Superior temporal gyrus (tissue), 1 donor: Measurements from ENCODE around the gene INSIG2.
A peak's percentile ranks its signal among the peaks of the same experiment; 100 is the strongest.

Experiments used
- DNase-seq: peaks from one replicate; pipeline ENCODE4 v3.0.0-alpha.2; 2016; ENCODE audit errors: extremely low spot score

Gene INSIG2

GRCh38 chr2:118088051-118089024 lies at the start of gene INSIG2:
TSS of gene INSIG2 (plus strand) at chr2:118088471. CDS start at chr2:118096557, 8,086 bp downstream.
- peak; percentile 94 for DNase-seq

DNA sequence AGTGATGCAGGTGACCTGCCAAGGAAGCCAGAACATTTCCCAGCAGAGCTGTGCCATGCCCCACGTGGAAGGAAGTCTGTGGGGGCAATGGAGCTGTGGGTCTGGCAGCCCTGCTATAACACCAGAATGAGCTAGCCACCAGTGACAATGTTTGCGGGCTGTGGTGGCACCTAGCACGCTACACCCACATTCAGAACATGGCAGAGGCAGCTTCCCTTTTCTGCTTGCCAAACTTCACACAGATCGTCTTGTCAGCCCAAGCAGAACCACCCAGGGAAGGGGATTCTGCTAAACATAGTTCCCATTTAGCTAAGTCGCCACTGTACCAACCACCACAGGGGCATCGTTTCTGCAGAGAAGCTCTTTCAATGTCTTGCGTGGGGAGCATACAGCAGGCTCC lies 47.4 kb upstream of the INSIG2 start:
- DNase-seq: no peak

- no peak for DNase-seq
Measured at GRCh38 chr2:118044103-118044716, 44.1 kb upstream of the INSIG2 start.

DNA sequence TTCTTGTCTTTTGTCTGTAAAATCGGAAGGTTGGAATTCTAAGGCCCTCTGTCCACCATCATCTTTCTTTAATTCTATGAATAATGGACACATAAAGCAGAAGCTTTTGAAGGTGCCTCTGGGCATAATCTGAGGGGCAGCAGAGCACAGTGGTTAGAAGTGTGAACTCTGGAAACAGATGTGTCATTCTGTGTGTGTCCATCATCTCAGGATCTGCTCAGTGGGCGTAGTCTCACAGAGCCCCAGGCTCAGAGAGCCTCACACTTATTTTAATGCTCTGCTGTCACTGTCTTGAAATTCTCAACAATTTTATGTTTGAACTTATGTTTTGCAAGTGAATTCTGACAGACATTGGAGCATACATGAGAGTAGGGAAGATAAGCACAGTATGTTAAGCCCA lies 43.4 kb upstream of the INSIG2 start:
- no peak for DNase-seq

- no peak for DNase-seq
Measured at GRCh38 chr2:118045286-118045685, 43.0 kb upstream of the INSIG2 start.

- peak; percentile 76 for DNase-seq
Measured at GRCh38 chr2:118046634-118047210, 41.5 kb upstream of the INSIG2 start.

GRCh38 chr2:118047380-118047826 lies 40.9 kb upstream of the INSIG2 start:
- no peak for DNase-seq

DNA sequence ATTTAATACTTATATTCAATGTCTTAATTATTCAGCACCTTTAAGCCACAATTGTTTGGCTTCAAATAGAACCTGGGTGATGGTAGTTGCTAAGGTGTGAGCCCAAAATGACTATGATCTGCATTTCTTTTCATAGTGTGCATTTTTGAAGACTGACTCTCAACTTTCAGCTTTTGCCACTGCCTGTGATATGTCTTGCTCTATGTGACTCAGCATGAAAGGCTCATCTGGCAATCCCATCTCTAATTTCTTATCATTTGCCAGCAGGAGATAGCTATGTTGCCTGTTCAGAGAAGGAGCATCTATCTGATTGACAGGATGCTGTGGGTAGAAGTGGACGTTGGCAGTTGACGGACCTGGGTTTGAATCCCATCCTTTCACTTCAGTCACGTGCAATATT lies 39.9 kb upstream of the INSIG2 start:
- DNase-seq: no peak

- no peak for DNase-seq
Measured at GRCh38 chr2:118049140-118049815, 39.0 kb upstream of the INSIG2 start.

GRCh38 chr2:118049816-118050140 lies 38.5 kb upstream of the INSIG2 start:
- no peak for DNase-seq

DNA sequence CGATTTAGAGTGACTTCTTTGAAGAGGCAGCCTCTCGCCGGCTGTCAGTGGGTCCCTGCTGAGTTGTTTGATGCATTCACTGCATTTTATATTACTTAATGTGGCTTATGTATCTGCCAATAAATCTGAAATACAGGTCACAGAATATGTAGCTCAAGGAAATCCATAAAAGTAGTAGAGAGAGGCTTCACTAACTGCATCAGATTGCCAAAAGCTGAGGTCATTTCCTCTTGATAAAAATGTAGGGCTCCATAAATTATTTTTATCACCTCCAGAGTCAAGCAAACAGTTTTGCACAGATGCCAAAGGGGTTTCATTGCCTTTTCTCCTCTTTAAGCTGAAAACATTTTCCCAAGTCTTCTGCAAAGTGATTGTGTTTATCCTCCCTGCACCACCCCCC lies 37.9 kb upstream of the INSIG2 start:
- DNase-seq: no peak

GRCh38 chr2:118050974-118051373 lies 37.3 kb upstream of the INSIG2 start:
- no peak for DNase-seq

- no peak for DNase-seq
Measured at GRCh38 chr2:118051826-118052358, 36.4 kb upstream of the INSIG2 start.

DNA sequence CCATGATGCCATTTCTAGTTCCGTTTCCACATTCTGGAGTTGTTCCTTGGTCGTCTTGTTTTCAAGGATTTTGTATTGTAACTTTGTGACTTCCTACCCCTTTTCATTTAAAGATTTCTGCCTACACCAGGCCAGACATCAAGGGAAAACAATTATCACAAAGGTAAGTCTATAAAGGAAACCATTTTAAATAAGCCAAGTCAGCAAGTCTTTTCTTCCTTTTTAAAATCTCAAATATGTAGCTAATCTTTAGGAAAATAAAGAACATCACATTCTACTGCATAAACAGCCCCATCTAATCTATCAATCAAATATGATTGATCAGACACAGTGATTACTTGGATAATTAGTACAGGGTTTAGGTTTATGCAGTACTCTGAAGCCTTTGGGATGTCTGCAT lies 35.8 kb upstream of the INSIG2 start:
- no peak for DNase-seq

GRCh38 chr2:118053681-118054080 lies 34.6 kb upstream of the INSIG2 start:
- no peak for DNase-seq

DNA sequence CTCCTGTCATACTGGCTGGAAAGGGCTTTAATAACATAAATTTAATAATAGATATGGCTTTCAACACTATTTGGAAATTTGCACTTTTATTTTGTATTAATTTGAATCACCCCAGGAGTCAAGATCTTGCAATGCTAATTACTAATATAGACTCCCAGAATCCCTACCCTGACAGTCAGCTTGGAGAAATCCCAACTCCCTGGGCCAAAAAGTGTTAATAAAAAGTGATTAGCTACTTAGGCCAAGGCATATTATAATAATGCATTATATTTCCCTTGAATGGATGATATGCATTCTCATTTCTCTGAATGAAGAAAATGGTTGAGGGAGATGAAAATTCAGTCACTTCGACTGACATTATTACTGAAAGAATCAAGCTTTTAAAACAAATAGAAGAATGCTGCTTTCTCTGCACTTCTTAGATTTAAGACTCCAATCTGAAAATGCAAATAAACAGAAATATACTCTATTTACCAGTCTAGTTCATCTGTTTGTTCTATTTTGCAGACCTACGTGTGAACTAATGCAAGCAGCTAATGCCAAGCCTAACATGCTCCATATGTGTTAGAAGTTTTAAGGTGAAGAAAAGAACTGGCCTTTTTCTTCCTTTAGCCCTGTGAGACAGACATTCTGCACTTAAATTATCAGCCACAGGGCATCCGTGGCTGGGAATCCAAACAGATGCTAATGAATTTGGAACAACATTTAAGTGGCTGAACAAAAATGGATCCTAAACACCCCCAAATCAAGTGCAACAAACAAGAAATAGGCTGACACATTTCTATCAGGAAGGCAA lies 33.9 kb upstream of the INSIG2 start:
- no peak for DNase-seq

- no peak for DNase-seq
Measured at GRCh38 chr2:118055512-118056164, 32.6 kb upstream of the INSIG2 start.

- DNase-seq: peak; percentile 17
Measured at GRCh38 chr2:118056165-118056534, 32.1 kb upstream of the INSIG2 start.

GRCh38 chr2:118056801-118057200 lies 31.5 kb upstream of the INSIG2 start:
- DNase-seq: no peak

GRCh38 chr2:118058951-118059350 lies 29.3 kb upstream of the INSIG2 start:
- no peak for DNase-seq
